GM19463 (cell line): Measurements from ENCODE around the gene ATP6V0C.

Experiments
- ATAC-seq: cut with Tn5 transposase; IDR thresholded peaks from one replicate; pipeline ENCODE4 v1.9.1; 2021; ENCODE audit warnings: mild to moderate bottlenecking, moderate library complexity; ENCODE audit not compliant: unreplicated experiment

ATP6V0C gene

GRCh38 chr16:2513405-2514332, at the start of gene ATP6V0C:
Gene ATP6V0C, plus strand, starts transcription at chr16:2513952. Its CDS starts 152 bp downstream, at chr16:2514104.
- ATAC-seq = peak; percentile 72

- no peak for ATAC-seq
These were observed 49.4 kb upstream of the ATP6V0C start for GRCh38 chr16:2464333-2464732.

GRCh38 chr16:2465653-2466415, 47.9 kb upstream of the ATP6V0C start:
- ATAC-seq = no peak

DNA sequence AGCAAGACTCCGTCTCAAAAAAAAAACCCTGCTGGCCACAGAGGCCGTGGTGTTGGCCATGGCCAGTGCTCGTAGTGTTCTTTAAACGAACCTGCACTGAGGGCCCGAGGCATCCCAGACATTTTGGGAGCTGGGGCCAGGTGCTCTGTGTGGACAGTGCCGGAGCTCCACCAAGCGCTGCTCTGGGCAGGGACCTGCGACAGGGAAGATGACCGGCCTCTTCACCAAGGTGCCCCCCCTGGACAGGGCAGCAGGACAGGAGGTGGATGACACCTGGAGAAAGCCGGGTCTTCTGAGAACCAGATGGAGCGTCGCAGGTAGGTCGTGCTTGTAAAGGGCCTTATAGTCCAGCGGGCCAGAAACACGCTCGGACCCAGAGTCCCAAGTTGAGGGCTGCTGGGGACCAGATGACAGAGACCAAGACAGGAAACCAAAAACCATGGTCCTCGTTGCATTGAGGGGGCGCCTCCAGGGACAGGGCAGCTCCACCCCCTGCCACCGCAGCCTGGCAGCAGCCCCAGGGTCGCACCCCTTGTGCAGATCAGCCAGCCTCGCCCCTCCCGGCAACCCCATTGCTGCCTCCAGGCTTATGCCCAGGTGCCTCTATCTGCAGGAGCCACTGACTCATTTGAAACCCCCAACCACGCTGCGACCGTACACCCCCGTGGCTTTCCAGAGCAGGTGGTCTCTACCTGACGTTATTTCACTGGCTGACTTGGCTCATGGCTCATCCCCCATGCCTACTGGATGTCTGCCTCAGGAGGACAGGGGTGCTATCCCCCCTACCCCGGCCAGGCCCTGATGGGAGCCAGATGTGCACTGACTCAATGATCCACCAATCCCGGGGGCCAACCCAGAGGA, 46.9 kb upstream of the ATP6V0C start:
- no peak for ATAC-seq

DNA sequence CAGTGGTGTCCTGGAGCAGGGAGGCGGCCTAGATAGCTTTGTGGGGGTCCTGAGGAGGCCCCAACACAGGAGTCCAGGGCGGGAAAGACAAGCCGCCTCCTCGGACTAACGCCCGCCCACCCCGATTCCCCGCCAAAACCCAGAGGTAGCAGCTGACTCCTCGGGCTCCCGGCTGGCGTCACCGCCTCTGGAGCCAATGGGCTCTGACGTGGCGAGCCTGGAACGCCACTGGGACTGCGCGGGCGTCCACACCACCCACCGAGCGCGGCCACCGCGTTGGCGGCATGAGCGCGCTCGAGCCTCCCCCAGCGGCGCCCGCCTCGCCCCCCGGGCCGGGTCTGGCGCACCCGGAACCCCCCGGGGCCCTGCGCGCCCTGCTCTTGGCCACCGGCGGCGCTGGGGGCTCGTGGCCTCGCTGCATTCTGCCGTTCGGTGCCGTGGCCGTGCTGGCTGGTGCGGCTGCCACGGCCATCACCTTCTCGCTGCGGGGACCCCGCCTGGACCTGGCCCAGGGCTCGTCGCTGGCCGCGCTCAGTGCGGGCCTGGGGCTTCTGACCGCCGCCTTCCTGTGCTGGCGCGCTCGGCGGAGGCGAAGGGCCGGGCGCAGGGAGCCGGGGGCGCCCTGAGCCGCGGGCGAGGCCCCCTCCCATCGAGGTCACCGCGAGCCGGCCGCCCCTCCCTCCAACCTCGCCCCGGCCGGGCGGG, 46.1 kb upstream of the ATP6V0C start:
- ATAC-seq = no peak

GRCh38 chr16:2468233-2468724, 45.5 kb upstream of the ATP6V0C start:
- no peak for ATAC-seq

DNA sequence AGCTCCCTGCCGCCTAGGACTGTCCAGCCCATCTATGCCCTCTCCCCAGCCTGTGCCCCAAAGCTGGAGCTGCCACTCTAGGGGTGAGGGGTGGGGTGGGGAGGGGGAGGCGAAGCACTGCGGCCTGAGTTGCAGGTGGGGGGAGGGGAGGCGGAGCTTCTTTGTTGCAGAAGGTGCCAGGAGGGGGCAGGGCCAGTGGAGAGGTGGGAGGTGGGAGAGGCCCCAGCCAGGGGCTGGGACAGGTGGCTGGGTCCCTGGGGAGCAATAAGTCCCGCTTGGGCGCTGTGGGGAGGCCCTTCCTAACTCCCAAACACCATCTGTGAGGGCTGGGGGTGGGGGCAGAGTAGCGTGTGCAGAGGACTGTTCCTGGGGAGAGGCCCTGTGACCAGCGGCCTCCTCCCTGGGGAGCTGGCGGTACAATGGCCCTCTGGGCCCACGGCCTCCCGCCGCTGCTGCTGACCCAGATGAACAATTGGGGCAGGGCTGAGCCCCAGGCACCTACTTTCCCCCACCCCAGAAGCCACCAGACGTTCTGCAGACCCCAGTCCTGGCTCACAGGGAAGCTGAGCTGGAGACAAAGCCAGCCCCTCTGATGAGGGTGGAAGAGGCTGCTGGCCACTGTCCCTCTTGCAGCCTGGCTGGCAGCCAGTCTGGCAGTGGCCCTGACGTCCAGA, 44.9 kb upstream of the ATP6V0C start:
- peak; percentile 36 for ATAC-seq

- no peak for ATAC-seq
These were observed 44.1 kb upstream of the ATP6V0C start for GRCh38 chr16:2469399-2470233.

DNA sequence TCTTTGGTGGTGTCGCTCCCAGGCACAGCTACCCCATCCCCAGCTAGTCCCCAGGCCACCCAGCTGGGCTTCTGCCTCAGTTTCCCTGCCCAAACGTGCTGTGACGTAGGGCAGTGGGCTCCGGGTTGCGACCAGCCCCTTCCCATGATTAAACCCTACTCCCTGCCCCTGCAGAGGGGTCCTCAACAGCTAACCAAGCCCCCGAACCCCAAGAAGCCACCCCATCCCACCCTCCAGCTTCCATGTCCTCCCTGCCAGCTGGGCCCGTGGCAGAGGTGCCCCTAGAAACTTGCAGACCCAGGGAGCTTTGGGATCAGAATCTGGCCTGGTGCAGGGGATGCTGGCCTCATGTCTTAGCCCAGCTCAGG, 43.5 kb upstream of the ATP6V0C start:
- no peak for ATAC-seq

DNA sequence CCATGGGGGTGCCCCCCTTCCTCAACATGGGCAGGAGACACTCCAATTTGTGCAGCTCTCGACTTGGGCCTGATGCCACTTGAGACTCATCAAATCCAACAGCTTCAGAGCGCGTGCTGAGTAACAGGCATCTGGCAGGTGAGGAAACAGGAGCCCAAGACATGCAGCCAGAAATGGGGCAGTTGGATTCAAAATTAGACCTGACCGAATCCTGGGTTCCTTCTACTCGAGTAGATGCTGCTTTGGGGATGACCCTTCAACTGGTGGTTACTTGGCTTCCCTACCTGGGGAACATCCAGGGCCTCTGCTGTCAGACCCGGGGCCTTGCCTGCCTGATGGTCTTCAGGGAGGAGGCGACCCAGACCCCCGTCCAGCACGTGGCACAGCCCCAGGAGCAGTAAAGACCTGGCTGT, 43.1 kb upstream of the ATP6V0C start:
- no peak for ATAC-seq

DNA sequence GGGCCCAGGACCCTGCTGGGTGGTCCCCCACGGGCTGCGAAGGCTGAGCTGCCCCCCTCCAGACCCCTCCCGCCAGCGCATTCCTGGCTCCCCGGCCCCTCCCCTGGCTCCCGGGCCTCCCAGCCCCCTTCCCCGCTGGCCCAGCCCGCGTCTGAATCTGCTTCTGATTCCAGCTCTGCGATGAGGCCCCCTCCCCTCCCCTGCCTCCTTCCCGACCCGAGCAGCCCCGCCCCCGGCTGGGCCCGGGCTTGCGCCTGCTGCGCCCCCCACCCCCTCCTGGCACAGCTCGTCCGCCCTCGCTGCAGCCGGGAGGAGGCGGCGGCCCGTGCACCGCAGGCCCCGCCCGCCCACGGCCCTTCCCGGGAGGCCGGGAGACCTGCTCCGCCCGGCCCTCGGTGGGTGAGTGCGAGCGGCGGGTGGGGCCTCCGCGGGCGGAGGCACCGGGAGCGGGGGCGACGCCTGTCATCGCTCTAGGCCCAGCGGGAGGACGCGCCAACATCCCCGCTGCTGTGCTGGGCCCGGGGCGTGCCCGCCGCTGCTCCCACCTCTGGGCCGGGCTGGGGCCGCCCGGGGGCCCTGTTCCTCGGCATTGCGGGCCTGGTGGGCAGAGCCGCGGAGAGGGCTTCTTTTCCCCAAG, 42.6 kb upstream of the ATP6V0C start, which contains the start of gene NTN3:
TSS of gene NTN3 (plus strand) at position 282 of the 637 bp plus-strand sequence. CDS start 405 bp downstream, outside the sequence.
- no peak for ATAC-seq

- no peak for ATAC-seq
These were observed 41.9 kb upstream of the ATP6V0C start for GRCh38 chr16:2471653-2472487.

- no peak for ATAC-seq
These were observed 41.3 kb upstream of the ATP6V0C start for GRCh38 chr16:2472488-2472864.

DNA sequence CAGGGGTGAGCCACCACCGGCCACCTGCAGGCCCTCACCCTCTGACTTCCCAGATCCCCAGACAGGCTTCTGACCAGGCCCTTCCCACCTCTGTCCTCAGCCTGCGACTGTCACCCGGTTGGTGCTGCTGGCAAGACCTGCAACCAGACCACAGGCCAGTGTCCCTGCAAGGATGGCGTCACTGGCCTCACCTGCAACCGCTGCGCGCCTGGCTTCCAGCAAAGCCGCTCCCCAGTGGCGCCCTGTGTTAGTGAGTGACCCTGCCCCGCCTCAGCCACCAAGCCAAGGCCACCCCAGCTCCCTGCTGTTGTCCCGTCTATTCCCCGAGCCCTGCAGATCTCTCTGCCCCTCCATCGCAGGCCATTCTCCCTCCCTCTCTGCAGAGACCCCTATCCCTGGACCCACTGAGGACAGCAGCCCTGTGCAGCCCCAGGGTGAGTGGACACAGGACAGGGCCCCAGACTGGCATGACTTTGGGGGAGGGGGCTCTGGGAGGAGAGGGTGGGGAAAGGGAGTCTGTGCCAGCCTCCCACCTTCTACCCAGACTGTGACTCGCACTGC, 40.8 kb upstream of the ATP6V0C start:
- no peak for ATAC-seq

DNA sequence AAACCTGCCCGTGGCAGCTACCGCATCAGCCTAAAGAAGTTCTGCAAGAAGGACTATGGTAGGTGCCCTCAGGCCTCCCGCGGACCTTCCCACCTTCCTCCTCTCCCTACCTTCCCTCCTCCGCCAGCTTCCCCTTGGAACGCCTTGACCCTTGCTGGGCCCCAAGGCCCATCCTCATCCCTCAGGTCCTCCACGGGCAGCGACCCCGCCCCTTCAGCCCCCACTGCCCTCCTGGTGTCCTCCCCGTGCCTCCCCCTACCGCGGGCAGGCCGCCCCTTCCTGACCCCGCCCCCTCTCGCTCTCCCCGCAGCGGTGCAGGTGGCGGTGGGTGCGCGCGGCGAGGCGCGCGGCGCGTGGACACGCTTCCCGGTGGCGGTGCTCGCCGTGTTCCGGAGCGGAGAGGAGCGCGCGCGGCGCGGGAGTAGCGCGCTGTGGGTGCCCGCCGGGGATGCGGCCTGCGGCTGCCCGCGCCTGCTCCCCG, 40.3 kb upstream of the ATP6V0C start:
- no peak for ATAC-seq

DNA sequence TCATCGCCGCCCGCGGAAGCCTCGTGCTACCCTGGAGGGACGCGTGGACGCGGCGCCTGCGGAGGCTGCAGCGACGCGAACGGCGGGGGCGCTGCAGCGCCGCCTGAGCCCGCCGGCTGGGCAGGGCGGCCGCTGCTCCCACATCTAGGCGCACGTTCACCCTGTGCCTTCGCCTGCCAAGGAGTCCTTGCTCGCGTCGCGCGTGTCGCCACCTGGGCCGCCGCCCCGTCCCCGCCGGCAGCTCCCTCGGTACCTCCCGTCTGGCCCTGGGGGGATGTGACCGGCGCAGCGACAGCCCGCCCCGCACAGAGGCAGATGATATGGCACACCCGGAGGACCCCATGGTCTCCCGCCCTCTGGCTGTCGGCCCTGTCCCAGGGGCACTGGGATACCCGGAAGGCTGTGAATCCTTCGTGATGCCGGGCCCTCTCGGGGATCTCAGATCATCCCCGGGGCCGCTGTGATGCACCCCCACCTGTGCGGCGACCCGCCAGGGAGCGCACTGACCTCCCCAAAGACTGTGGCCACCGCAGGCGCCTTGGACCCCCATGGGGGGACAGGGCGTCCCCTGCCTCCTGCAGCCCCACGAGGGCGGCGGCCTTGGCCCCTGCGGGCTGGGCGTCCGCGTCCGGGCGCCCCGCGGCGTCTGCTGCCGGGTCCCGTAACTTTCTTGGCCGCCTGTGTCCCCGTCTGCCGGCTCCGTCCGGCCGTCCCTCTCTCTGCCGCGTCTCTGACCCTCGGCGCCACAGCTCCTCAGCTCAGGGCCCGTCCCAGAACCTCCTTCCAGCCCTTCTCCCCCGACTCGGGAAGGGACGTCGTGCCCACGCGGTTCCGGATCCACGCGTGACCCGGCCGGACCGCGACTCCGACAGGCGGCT, 39.5 kb upstream of the ATP6V0C start:
- ATAC-seq = peak; percentile 43
